ENCODE results near the gene RAB11FIP5.
"Not testable (repeated sequence)": the region's sequence is repeated elsewhere in the genome, so short reads cannot be mapped to it uniquely, and the experiment has no call there.

The RAB11FIP5 gene

GRCh38 chr2:73112913-73113854 is at the start of gene RAB11FIP5:
Gene RAB11FIP5, minus strand, starts transcription at chr2:73112948. Its CDS starts 171 bp downstream, at chr2:73112777.
- peak; percentile 57 for DNase-seq

- peak; percentile 74 for DNase-seq
Observed at GRCh38 chr2:73156539-73157124, 43.9 kb upstream of the RAB11FIP5 start.

GRCh38 chr2:73142937-73143336 is 30.2 kb upstream of the RAB11FIP5 start:
- DNase-seq, result no peak

- DNase-seq, result no peak
Observed at GRCh38 chr2:73141896-73142295, 29.1 kb upstream of the RAB11FIP5 start.

- no peak for DNase-seq
Observed at GRCh38 chr2:73135236-73135635, 22.5 kb upstream of the RAB11FIP5 start.

- no peak for DNase-seq
Observed at GRCh38 chr2:73134471-73134870, 21.7 kb upstream of the RAB11FIP5 start.

- no peak for DNase-seq
Observed at GRCh38 chr2:73133566-73134197, 20.9 kb upstream of the RAB11FIP5 start.

- DNase-seq, result no peak
Observed at GRCh38 chr2:73131807-73132206, 19.1 kb upstream of the RAB11FIP5 start.

- DNase-seq, result no peak
Observed at GRCh38 chr2:73130790-73131189, 18.0 kb upstream of the RAB11FIP5 start.

- no peak for DNase-seq
Observed at GRCh38 chr2:73128841-73129535, 16.2 kb upstream of the RAB11FIP5 start.

- no peak for DNase-seq
Observed at GRCh38 chr2:73122536-73122935, 9.8 kb upstream of the RAB11FIP5 start.

GRCh38 chr2:73119611-73120239 is 7.0 kb upstream of the RAB11FIP5 start:
- DNase-seq, result not testable (repeated sequence)

GRCh38 chr2:73117441-73117840 is 4.7 kb upstream of the RAB11FIP5 start:
- no peak for DNase-seq

- DNase-seq, result no peak
Observed at GRCh38 chr2:73116182-73116960, 3.6 kb upstream of the RAB11FIP5 start.

GRCh38 chr2:73114273-73114867 is 1.6 kb upstream of the RAB11FIP5 start:
- DNase-seq, result no peak

- DNase-seq, result peak; percentile 43
Observed at GRCh38 chr2:73112026-73112912, 479 bp downstream of the RAB11FIP5 start.

GRCh38 chr2:73111073-73112025 is 1.4 kb downstream of the RAB11FIP5 start:
- DNase-seq, result peak; percentile 32

- DNase-seq, result no peak
Observed at GRCh38 chr2:73110168-73111072, 2.3 kb downstream of the RAB11FIP5 start.

Data from hematopoietic multipotent progenitor cell treated with erythropoietin and hydrocortisone succinate and interleukin-3 and kit ligand, for 4 days (in vitro differentiated cells).